ENCODE data around the gene FAAP20.

Gene FAAP20

GRCh38 chr1:2176615-2177014, 18.0 kb downstream of the FAAP20 start:
- DNase-seq, result no peak

GRCh38 chr1:2175681-2176454, 18.7 kb downstream of the FAAP20 start:
- DNase-seq, result no peak

GRCh38 chr1:2175055-2175414, 19.5 kb downstream of the FAAP20 start:
- DNase-seq, result no peak

- peak; percentile 56 for DNase-seq
Observed at GRCh38 chr1:2174348-2175054, 20.1 kb downstream of the FAAP20 start.

- no peak for DNase-seq
Observed at GRCh38 chr1:2173546-2174347, 20.8 kb downstream of the FAAP20 start.

- DNase-seq, result no peak
Observed at GRCh38 chr1:2172551-2173146, 21.9 kb downstream of the FAAP20 start.

- DNase-seq, result no peak
Observed at GRCh38 chr1:2172012-2172411, 22.6 kb downstream of the FAAP20 start.

- no peak for DNase-seq
Observed at GRCh38 chr1:2170211-2170610, 24.4 kb downstream of the FAAP20 start.

- DNase-seq, result no peak
Observed at GRCh38 chr1:2169200-2169836, 25.3 kb downstream of the FAAP20 start.

- DNase-seq, result no peak
Observed at GRCh38 chr1:2168535-2168934, 26.0 kb downstream of the FAAP20 start.

GRCh38 chr1:2168090-2168489, 26.5 kb downstream of the FAAP20 start:
- no peak for DNase-seq

- no peak for DNase-seq
Observed at GRCh38 chr1:2166695-2167094, 27.9 kb downstream of the FAAP20 start.

- no peak for DNase-seq
Observed at GRCh38 chr1:2166254-2166653, 28.3 kb downstream of the FAAP20 start.

- DNase-seq, result no peak
Observed at GRCh38 chr1:2165646-2166045, 28.9 kb downstream of the FAAP20 start.

- DNase-seq, result no peak
Observed at GRCh38 chr1:2163205-2163604, 31.4 kb downstream of the FAAP20 start.

- DNase-seq, result no peak
Observed at GRCh38 chr1:2160451-2161300, 33.9 kb downstream of the FAAP20 start.

GRCh38 chr1:2159124-2159523, 35.4 kb downstream of the FAAP20 start:
- DNase-seq, result no peak

- no peak for DNase-seq
Observed at GRCh38 chr1:2158272-2158671, 36.3 kb downstream of the FAAP20 start.

- no peak for DNase-seq
Observed at GRCh38 chr1:2157856-2158255, 36.7 kb downstream of the FAAP20 start.

- no peak for DNase-seq
Observed at GRCh38 chr1:2156866-2157265, 37.7 kb downstream of the FAAP20 start.

GRCh38 chr1:2155788-2156187, 38.8 kb downstream of the FAAP20 start:
- DNase-seq, result no peak

GRCh38 chr1:2155147-2155598, 39.4 kb downstream of the FAAP20 start:
- no peak for DNase-seq
